Astrocyte (in vitro differentiated cells and primary cell): ENCODE measurements around the gene TRMT2A. TPM values are rescaled to one million over a fixed set of nuclear protein-coding genes. Genes with fewer than 3 reads are reported as not detected.

Experiments used
- DNase-seq: peaks from one replicate; pipeline ENCODE4 v3.0.0-alpha.2; 2010; ENCODE audit warnings: low read depth
- FAIRE-seq: peaks from 2 replicates; lab custom pipeline; 2011; peaks lifted over from hg19 to GRCh38; lab: Jason Lieb, UNC
- H2AFZ ChIP-seq: 2 replicates; pipeline ENCODE4 v1.6.0; 2012; ENCODE audit warnings: low read depth, low read length, inconsistent platforms
- H3K27ac ChIP-seq: 2 replicates; pipeline ENCODE4 v1.5.1; 2011; ENCODE audit warnings: low read depth, low read length, inconsistent platforms
- H3K27me3 ChIP-seq: 2 replicates; pipeline ENCODE4 v1.6.0; 2011; ENCODE audit warnings: low read length, inconsistent platforms; ENCODE audit not compliant: insufficient read depth
- H3K36me3 ChIP-seq: 2 replicates; pipeline ENCODE4 v1.5.1; 2011; ENCODE audit warnings: low read length, inconsistent platforms; ENCODE audit not compliant: insufficient read depth
- H3K4me1 ChIP-seq: 2 replicates; pipeline ENCODE4 v1.5.1; 2011; ENCODE audit warnings: low read length, inconsistent platforms; ENCODE audit not compliant: insufficient read depth
- H3K4me2 ChIP-seq: 2 replicates; pipeline ENCODE4 v1.6.0; 2012; ENCODE audit warnings: low read length, inconsistent platforms
- H3K4me3 ChIP-seq: 2 replicates; pipeline ENCODE4 v1.5.1; 2011; ENCODE audit warnings: low read depth, mild to moderate bottlenecking, low read length, inconsistent platforms; ENCODE audit not compliant: insufficient read depth
- H3K79me2 ChIP-seq: 2 replicates; pipeline ENCODE4 v1.6.0; 2012; ENCODE audit warnings: mild to moderate bottlenecking, low read length, inconsistent platforms; ENCODE audit not compliant: insufficient read depth
- H3K9ac ChIP-seq: 2 replicates; pipeline ENCODE4 v1.6.0; 2012; ENCODE audit warnings: mild to moderate bottlenecking, low read length, inconsistent platforms
- H3K9me3 ChIP-seq: 2 replicates; pipeline ENCODE4 v1.5.1; 2012; ENCODE audit warnings: low read depth, mild to moderate bottlenecking, low read length, inconsistent platforms; ENCODE audit not compliant: insufficient read depth
- H4K20me1 ChIP-seq: 2 replicates; pipeline ENCODE4 v1.6.0; 2012; ENCODE audit warnings: low read length, inconsistent platforms; ENCODE audit not compliant: insufficient read depth
- H3K27ac Mint-ChIP-seq: one replicate; pipeline ENCODE4 v1.8.0; 2021; ENCODE audit warnings: mild to moderate bottlenecking, mixed read lengths; ENCODE audit not compliant: unreplicated experiment
- H3K27me3 Mint-ChIP-seq: one replicate; pipeline ENCODE4 v1.8.0; 2021; ENCODE audit warnings: low read depth, mixed read lengths; ENCODE audit not compliant: unreplicated experiment
- H3K36me3 Mint-ChIP-seq: one replicate; pipeline ENCODE4 v1.8.0; 2021; ENCODE audit warnings: low read depth, mixed read lengths; ENCODE audit not compliant: unreplicated experiment
- H3K4me1 Mint-ChIP-seq: one replicate; pipeline ENCODE4 v1.8.0; 2021; ENCODE audit warnings: low read depth, mixed read lengths; ENCODE audit not compliant: unreplicated experiment
- H3K4me3 Mint-ChIP-seq: one replicate; pipeline ENCODE4 v1.8.0; 2021; ENCODE audit warnings: mild to moderate bottlenecking, moderate library complexity, mixed read lengths; ENCODE audit not compliant: unreplicated experiment
- H3K9me3 Mint-ChIP-seq: one replicate; pipeline ENCODE4 v1.8.0; 2021; ENCODE audit warnings: mild to moderate bottlenecking, mixed read lengths; ENCODE audit not compliant: unreplicated experiment
- EZH2 ChIP-seq: IDR thresholded peaks from 2 replicates; pipeline ENCODE4 v1.6.1; 2012; ENCODE audit warnings: mild to moderate bottlenecking, low read length, inconsistent platforms; ENCODE audit not compliant: insufficient read depth
- total RNA-seq: library from RNA; stranded (reverse); gene quantifications from 2 replicates; pipeline ENCODE4 v1.2.1, GENCODE V29; 2021
- TF ChIP-seq, protein P1 (sequence below): IDR thresholded peaks from 2 replicates; pipeline ENCODE4 v1.5.1; 2011; ENCODE audit warnings: low read depth, mild to moderate bottlenecking, inconsistent platforms, low read length, moderate library complexity; ENCODE audit not compliant: insufficient read depth

TRMT2A gene
- total RNA-seq, 1 donor from 2014 or later: 32.9 TPM

DNA sequence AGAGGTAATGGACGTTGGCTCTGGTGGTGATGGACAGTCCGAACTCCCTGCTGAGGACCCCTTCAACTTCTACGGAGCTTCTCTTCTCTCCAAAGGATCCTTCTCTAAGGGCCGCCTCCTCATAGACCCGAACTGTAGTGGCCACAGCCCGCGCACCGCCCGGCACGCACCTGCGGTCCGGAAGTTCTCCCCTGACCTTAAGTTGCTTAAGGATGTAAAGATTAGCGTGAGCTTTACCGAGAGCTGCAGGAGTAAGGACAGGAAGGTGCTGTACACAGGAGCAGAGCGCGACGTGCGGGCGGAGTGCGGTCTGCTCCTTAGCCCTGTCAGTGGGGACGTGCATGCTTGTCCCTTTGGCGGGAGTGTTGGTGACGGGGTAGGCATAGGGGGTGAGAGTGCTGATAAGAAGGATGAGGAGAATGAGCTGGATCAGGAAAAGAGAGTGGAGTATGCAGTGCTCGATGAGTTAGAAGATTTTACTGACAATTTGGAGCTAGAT lies 30.9 kb downstream of the TRMT2A start:
- H3K4me1 ChIP-seq: peaks cover 14% of the 10 kb centered on the region
- H3K4me3 Mint-ChIP-seq: no peak overlapping the region
- H3K9me3 Mint-ChIP-seq: no peaks in the 10 kb centered on the region
- no peak for DNase-seq
- peaks cover 30% of the 10 kb centered on the region for H3K4me1 Mint-ChIP-seq
- peaks cover 98% of the 10 kb centered on the region for H3K79me2 ChIP-seq
- peaks cover 43% of the 10 kb centered on the region for H3K36me3 ChIP-seq
- peaks cover 26% of the 10 kb centered on the region for H3K36me3 Mint-ChIP-seq
- no peaks in the 10 kb centered on the region for H3K27me3 Mint-ChIP-seq
- peaks cover 97% of the 10 kb centered on the region for H4K20me1 ChIP-seq
- TF ChIP-seq, protein P1, sequence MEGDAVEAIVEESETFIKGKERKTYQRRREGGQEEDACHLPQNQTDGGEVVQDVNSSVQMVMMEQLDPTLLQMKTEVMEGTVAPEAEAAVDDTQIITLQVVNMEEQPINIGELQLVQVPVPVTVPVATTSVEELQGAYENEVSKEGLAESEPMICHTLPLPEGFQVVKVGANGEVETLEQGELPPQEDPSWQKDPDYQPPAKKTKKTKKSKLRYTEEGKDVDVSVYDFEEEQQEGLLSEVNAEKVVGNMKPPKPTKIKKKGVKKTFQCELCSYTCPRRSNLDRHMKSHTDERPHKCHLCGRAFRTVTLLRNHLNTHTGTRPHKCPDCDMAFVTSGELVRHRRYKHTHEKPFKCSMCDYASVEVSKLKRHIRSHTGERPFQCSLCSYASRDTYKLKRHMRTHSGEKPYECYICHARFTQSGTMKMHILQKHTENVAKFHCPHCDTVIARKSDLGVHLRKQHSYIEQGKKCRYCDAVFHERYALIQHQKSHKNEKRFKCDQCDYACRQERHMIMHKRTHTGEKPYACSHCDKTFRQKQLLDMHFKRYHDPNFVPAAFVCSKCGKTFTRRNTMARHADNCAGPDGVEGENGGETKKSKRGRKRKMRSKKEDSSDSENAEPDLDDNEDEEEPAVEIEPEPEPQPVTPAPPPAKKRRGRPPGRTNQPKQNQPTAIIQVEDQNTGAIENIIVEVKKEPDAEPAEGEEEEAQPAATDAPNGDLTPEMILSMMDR: no peak
- TF ChIP-seq EZH2: no peak
- no peak for FAIRE-seq
- H3K9ac ChIP-seq: no peak overlapping the region
- H3K4me3 ChIP-seq: no peak overlapping the region
- no peak overlapping the region for H2AFZ ChIP-seq
- no peak overlapping the region for H3K27ac ChIP-seq
- H3K4me2 ChIP-seq: no peak overlapping the region
- H3K9me3 ChIP-seq: no peaks in the 10 kb centered on the region
- H3K27ac Mint-ChIP-seq: no peak overlapping the region
- H3K27me3 ChIP-seq: no peaks in the 10 kb centered on the region

DNA sequence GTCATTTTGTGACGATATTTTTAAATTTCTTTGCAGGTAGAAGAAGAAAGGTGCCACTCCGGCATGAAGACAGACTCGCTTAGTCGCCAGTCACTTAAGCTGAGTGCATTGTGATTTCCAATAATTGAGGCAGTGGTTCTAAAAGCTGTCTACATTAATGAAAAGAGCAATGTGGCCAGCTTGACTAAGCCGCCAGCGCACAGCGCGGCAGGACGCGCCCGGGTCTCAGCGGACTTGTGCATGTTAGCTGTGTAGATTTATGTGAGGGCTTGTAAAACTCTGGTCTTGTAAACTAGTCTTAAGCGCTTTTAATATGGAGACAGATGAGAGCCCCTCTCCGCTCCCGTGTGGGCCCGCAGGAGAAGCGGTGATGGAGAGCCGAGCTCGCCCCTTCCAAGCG lies 31.4 kb downstream of the TRMT2A start:
- Mint-ChIP-seq H3K4me1 (peaks cover 31% of the 10 kb centered on the region), H3K4me3 (no peak overlapping the region), H3K36me3 (peaks cover 23% of the 10 kb centered on the region), H3K9me3 (no peaks in the 10 kb centered on the region), H3K27me3 (no peaks in the 10 kb centered on the region), H3K27ac (no peak overlapping the region)
- Histone ChIP-seq H4K20me1 (peaks cover 93% of the 10 kb centered on the region), H3K79me2 (peaks cover 99% of the 10 kb centered on the region), H3K9me3 (no peaks in the 10 kb centered on the region), H3K36me3 (peaks cover 38% of the 10 kb centered on the region), H3K4me3 (no peak overlapping the region), H3K9ac (no peak overlapping the region), H3K27ac (no peak overlapping the region), H3K4me1 (peaks cover 17% of the 10 kb centered on the region), H3K27me3 (no peaks in the 10 kb centered on the region), H2AFZ (no peak overlapping the region), H3K4me2 (no peak overlapping the region)
- TF ChIP-seq, protein P1: no peak
- TF ChIP-seq EZH2: no peak
- FAIRE-seq (no peak), DNase-seq (no peak)
